Cerebellar cortex (tissue), 1 donor: ENCODE results near the gene TMCC1.
"Not testable (repeated sequence)": the region's sequence is repeated elsewhere in the genome, so short reads cannot be mapped to it uniquely, and the experiment has no call there.

ENCODE experiments used
- DNase-seq: peaks from one replicate; pipeline ENCODE4 v3.0.0-alpha.2; 2015; ENCODE audit warnings: low spot score

Gene TMCC1

GRCh38 chr3:129893581-129894070, at the start of gene TMCC1:
TSS of gene TMCC1 (minus strand) at chr3:129893711.
- DNase-seq, result peak; percentile 88

DNA sequence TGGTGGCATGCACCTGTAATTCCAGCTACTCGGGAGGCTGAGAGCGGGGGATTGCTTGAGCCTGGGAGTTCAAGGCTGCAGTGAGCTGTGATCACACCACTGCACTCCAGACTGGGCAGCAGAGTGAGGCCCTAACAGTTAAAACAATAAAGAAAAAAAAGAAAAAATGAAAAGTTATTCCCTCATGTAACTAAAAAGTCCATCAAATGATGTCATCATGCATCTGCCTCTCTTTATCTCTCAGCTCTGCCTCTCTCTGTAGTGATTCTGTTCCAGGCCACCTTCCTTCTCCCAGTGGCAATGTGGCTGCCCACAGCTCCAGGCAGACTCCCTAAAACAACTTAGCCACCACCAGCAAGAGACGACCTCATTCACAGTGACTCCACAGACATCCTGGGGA, 49.5 kb upstream of the TMCC1 start:
- DNase-seq, result no peak

GRCh38 chr3:129942296-129942695, 48.8 kb upstream of the TMCC1 start:
- peak; percentile 81 for DNase-seq

GRCh38 chr3:129940086-129940485, 46.6 kb upstream of the TMCC1 start:
- DNase-seq, result no peak

DNA sequence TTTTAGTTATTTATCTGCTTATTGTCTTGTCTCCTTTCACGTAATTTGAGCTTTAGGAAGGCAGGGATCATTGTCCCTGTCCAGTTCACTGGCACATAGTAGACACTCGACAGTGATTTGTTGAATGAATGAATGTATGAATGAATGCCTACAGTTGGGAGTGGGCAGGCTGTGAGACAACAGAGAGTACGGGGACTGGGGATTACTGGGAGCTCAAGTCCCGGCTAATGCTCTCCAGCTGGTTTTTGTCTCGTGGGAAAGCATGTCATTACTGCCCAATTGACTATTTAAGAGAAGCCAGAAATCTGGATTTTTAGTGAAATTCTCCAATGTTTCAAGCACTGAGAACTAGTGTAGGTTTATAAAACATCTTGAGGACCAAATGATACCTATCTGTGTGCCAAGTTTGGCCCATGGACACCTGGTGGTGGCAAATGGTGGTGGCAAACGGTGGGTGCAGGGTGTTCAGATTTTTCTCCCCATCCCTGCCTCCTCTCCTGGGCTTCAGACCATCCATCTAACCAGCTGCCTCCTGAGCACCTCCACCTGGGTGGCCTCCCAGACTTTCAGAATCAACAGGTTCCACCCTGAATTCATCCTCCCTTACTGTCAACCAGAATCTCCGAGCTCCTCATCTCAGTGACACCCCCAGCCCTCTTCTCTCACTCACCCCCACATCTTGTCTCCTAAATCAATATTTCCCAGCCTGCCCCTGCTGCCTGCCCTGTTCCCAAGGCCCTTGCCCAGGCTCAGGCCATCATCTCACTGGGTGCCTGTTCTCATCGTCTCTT, 44.8 kb upstream of the TMCC1 start:
- no peak for DNase-seq

DNA sequence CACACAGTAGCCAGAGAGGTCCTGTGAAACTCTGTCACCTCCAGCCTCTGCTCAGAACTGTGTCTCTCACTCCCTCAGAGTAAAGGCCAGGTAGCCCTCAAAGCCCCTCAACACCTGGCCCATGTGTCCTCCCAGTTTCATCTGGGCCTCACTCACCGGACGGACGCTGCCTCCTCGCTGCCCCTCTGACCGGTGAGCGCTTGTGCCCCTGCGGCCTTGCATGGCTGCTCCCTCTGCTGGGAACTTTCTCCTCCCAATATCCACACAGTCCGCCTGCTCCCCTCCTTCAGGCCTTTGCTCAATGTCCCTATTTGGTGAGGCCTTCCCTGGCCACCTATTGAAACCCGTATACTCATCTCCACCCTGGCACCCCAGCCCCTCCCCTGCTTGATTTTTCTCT, 44.2 kb upstream of the TMCC1 start:
- no peak for DNase-seq

DNA sequence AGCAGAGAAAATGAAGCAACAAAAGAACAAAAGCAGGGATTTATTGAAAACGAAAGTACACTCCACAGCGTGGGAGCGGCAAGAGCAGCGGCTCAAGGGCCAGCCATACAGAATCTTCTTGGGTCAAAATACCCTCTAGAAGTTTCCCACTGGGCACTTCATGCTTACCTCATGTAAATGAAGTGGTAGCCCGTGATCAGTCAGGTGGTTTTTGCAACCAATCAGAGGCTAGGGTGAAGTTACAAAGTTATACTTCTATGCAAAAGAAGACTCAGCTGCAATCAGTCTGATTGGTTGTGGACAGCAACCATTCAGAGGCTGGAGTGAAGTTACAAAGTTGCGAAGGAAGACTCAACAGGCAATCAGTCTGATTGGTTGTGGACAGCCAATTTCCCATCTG, 43.2 kb upstream of the TMCC1 start:
- DNase-seq, result peak; percentile 8

DNA sequence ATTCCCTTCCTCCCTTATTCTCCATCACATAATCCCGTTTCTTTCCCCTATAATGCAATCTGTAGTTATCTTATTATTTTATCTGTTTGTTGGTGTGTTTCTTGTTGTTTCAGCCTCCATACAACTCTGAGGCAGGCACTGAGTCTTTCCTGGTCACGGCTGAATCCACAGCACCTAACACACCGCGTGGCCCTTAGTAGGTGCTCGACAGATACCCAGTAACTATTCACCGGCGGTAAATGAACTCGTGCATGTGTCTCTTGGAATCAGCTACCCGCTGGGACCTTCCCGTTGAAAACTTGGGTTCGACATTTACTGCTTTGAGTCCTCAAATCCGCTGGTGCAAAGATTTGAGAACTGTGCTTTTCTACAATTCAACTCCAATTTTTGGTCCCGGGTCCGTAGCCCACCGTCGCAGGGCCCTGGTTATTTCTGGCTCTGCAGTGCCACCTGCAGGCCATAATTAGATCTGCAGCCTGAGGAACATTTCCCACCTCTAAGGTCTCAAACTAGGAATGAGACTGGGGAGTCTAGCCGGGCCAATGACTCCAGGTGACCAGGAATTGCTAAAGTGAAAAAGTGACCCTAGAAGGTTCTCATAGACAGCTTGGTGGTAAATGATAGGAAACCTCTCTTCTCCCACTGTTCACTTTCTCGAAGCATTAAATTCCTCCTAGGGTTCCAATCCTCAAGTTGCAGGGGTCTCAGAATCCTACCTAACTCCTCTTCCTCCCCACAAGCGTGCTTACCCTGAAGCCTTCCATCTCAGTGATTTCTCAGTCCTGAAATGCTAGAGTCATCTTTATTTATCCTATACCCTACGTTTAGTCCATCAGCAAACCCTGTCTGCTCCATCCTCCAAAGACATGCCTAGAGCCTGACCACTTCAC, 41.0 kb upstream of the TMCC1 start:
- peak; percentile 56 for DNase-seq

DNA sequence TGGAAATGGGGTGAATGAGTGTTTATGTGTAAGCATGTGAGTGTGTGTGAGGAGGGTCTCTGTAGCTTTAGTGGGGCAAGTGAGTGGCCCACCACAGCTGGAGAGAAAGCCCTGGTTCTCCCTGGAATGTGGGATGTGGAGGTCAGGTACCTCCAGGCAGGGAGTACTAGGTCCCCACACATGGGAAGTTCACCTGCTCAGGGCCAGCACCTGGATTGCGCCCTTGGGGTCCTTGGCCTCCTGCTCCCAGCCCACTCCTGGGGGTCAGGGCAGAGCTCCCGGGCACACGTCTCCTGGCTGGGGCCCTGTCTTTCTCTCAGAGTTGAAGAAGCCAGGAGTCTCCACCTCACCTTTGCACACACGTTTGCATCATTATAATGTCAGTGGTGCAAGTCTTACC, 40.0 kb upstream of the TMCC1 start:
- DNase-seq, result no peak

DNA sequence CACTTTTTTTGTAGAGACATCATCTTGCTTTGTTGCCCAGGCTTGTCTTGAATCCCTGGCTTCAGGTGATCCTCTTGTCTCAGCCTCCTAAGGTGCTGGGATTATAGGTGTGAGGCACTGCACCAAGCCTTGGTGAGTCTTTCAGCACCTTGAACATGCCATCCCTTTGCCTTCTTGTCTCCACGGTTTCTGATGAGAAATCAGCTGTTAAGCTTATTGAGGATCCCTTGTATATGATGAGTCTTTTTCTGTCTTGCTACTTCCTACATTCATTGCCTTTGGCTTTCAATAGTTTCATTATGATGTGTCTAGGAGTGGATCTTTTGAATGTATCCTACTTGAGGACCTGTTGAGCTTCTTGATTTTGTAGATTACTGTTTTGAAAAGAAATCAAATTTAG, 35.9 kb upstream of the TMCC1 start:
- no peak for DNase-seq

- DNase-seq, result no peak
Measured at GRCh38 chr3:129927072-129927471, 33.6 kb upstream of the TMCC1 start.

DNA sequence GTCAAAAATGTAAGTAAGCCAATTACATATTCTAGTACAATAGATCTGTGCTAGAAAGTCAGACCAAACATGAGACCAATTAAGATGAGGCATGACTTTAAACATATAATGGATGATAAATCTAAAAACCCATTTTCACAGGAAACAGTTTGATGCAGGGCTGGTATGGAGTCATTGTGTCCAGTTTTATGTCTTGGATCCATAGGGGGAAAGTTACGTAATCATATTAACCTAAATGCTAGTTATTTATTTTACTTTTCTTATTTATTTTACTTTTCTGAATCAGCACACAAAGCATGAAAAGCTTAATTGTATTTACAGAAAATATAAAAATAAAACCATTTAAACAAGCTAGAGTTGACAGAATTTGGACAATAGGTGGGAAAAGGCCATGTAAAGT, 26.3 kb upstream of the TMCC1 start:
- no peak for DNase-seq

DNA sequence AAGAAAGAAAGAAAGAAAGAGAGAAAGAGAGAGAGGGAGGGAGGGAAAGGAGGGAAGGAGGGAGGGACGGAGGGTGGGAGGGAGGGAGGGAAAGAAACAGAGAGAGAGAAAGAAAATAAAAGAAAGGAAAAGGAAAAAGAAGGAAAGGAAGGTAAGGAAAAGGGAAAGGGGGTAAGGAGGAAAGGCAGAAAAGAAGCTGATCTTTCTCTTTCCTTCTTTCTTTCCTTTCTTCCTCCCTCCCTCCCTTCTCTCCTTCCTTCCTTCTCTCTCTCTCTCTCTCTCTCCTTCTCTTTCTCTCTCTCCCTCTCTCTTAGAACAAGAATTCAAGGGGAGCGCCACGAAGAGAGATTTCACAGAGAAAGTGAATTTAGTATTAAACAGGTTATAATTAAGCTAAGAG, 25.8 kb upstream of the TMCC1 start:
- DNase-seq, result no peak

- DNase-seq, result no peak
Measured at GRCh38 chr3:129918461-129918860, 24.9 kb upstream of the TMCC1 start.

DNA sequence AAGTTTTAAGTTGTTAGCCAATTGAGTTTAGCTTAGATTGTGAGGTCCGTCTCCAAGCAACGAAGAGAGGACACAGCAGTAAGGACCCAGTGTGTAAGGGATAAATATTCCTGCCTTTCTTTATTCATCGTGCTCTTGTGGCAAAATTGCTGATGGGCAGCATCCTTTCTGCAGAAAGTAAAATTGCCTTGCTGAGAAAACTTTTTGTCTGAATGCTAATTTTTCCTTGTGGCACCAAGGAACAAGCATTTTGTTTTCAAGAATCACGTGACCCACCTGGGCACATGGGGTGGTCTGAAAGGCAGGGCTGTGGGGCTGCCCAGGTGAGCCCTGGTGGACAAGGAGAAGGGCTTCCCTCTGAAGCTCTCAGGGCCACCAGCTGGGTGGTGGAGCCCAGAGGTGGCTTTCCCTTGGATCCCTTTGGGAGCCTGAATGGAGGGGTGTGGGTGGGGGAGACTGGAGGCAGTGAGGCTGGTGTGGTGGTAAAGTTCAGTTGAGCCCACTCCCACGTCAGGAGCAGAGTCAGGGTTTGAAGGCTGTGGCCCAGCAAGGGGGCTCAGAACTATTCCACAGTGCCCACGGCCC, 24.0 kb upstream of the TMCC1 start:
- no peak for DNase-seq

GRCh38 chr3:129913618-129914017, 20.1 kb upstream of the TMCC1 start:
- no peak for DNase-seq

GRCh38 chr3:129911261-129911861, 17.9 kb upstream of the TMCC1 start:
- no peak for DNase-seq

DNA sequence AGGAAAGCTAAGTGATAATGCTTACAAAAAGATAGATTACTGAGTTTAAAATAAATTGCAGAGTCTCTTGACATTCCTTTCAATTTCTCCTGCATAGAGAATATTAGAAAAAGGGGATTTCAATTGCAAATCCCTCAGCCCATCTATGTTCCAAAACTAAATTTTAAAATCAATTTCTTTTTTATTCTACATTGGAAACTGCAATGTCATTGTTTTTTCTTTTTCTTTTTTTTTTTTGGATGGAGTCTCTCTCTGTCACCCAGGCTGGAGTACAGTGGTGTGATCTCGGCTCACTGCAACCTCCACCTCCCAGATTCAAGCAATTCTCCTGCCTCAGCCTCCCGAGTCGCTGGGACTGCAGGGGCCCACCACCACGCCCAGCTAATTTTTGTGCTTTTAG, 15.7 kb upstream of the TMCC1 start:
- DNase-seq, result not testable (repeated sequence)

GRCh38 chr3:129908417-129908816, 14.9 kb upstream of the TMCC1 start:
- no peak for DNase-seq

DNA sequence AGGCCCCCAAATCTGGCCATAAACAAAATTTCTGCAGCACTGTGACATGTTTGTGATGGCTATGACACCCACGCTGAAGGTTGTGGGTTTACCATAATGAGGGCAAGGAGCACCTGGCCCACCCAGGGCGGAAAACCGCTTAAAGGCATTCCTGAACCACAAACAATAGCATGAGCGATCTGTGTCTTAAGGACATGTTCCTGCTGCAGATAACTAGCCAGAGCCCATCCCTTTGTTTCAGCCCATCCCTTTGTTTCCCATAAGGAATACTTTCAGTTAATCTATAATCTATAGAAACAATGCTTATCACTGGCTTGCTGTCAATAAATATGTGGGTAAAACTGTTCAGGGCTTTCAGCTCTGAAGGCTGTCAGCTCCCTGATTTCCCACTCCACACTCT, 7.8 kb upstream of the TMCC1 start:
- DNase-seq, result not testable (repeated sequence)

GRCh38 chr3:129897026-129897425, 3.5 kb upstream of the TMCC1 start:
- DNase-seq, result no peak

DNA sequence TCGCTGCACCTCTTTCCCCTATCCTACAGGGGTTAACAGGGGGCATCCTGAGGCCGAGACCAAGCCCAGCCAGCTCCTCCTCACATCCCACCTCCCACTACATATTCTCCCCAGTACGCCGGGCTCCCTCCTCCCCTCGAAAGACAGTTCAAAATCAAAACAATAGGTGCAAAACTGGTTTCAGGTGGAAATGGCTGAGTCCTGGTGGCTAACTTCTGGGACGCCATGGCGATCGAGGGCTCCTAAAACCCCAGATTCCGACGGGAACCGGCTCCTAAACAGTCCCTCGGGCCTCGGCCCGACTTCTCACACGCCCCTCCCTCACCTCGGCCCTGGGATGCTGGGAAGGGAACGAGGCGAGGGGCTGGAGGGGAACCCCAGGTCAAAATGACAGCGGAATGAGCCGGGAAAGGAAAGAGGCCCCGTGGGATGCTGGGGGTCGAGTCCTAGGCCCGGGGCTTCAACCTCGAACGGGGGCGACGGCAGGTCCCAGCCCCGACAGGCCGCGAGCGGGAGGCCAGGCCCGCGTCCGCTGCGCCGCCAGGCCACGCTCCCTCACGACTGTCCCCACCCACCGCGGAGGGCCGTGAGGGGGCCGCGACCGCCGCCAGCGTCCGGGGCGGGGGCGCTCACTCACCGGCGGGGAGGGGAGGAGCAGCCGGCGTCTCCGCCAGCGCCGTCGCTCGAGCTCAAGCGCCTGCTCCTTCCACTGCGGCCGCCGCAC, 492 bp downstream of the TMCC1 start:
- DNase-seq, result peak; percentile 54
